Cerebellar nuclear complex (tissue), 1 donor: Measurements from ENCODE around the gene STAB2.
"Not testable (repeated sequence)": the region's sequence is repeated elsewhere in the genome, so short reads cannot be mapped to it uniquely, and the experiment has no call there.

Experiments
- DNase-seq, 2 experiments: peaks; one replicate each; lab custom pipeline; 2025; lab: John Stamatoyannopoulos, UW

The STAB2 gene

DNA sequence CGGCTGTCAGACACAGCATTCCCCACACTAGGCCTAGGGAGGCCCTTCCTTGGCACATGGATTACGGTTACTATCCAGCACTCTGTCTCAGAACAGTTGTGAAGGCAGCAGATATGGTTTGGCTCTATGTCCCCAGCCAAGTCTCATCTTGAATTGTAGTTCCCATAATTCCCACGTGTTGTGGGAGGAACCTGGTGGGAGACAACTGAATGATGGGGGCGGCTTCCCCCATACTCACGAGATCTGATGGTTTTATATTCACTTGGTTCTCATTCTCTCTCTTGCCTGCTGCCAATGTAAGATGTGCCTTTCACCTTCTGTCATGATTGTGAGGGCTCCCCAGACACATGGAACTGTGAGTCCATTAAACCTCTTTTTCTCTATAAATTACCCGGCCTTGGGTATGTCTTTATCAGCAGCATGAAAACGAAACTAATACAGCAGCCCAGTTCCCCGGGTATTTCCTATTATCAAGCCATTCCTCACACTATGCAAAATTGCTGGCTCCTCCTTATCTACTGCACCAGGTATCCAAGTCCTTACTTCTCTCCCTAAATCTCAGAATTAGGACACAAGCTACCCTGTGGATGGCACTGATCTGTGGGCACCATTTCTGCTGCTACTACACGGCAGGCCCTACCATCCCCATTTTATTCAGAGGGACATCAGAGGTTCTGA is 220.6 kb downstream of the STAB2 start:
- DNase-seq = no peak

DNA sequence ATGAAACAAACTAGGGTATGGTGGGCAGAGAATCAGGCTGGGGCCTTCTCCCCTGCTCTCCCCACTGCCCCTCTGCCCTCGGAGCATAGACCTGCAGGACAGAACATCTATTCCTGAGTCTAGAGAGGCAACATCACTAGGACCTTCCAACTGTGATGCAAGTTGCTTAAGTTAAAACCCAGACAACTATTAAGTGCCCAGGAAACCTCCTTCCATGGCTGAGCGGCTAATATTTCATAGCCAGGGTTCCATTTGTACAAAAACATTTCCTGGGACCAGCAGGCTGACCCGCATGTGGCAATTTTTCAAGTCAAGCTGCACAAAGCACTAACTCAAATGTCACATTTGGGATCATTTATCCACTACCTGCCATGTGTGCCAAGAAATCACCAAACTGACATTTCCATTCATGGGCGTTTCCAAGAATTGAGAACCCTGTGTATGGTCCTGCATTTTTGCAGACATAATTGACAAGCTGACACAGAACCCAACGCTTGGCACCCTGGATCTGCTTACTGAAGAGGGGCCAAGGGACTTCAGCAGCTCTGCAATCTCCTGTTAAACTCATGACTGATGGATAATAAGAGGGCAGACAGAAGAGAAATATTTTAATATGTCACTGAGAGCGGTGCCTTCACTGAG is 221.3 kb downstream of the STAB2 start:
- DNase-seq = no peak

DNA sequence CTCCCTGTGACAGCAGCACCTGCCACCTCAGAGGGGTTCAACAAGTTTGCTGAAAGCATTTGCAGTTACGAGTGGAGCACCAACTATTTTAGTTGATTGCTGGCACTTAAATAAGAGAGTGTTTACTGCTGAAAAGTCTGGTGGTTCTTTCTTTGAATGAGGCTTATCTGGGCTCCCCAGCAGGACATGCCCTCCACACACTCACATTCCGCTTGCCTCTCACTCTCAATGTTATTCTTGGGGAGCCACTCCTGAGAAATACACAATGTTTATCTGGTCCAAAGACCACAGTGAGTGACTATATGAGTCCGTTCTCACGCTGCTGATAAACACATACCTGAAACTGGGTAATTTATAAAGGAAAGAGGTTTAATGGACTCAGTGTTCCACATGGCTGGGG is 222.1 kb downstream of the STAB2 start:
- DNase-seq = no peak

DNA sequence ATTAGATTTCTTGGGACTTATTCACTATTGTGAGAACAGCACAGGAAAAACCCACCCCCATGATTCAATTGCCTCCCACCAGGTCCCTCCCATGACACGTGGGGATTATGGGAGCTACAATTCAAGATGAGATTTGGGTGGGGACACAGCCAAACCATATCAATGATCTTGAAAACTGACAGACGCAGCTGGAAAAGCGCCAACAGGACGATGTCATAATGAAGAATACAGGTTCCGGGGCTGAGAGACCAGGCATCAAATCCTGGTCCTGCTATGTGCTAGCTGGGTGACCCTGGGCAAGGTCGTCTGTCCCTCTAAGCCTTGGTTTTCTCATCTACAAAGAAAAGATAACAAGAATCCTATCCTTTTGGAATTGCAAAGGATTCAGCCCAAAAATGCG is 222.6 kb downstream of the STAB2 start:
- not testable (repeated sequence) for DNase-seq

DNA sequence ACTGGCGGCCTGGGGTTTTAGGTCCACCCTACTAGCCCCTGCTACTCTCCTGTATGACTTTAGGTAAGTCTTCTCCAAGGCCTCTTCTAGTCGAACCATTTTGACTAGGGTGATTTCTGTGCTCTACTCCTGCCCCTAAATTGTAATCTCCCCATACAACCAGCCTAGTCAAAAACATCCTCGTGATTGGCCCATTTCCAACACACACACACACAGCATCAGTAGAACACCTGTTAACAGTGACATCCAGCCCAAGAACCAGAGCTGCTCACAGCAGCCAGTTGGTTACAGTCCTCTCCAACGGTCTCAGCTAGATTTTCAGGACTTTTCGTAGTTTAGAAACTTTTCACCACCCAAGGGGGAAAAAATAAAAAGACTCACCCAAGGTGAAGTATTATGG is 223.0 kb downstream of the STAB2 start:
- DNase-seq = no peak

DNA sequence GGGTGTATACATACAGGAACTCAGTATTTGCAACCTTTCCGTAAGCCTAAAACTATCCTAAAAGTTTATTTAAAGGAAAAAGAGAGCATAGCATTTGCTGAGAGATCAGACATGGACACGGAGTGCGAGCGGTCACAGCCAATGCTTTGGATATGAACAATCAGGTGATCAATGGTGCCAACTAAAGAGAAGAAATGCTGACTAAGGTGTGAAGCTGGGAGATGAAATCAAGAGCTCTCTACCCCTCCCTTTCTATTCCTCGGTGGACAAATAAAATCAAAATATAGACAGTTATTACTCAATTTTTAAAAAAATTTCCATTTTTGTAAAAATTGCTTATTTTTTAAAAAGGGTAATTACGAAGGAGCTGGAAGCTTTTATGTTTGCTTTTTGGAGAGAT is 224.7 kb downstream of the STAB2 start:
- no peak for DNase-seq

DNA sequence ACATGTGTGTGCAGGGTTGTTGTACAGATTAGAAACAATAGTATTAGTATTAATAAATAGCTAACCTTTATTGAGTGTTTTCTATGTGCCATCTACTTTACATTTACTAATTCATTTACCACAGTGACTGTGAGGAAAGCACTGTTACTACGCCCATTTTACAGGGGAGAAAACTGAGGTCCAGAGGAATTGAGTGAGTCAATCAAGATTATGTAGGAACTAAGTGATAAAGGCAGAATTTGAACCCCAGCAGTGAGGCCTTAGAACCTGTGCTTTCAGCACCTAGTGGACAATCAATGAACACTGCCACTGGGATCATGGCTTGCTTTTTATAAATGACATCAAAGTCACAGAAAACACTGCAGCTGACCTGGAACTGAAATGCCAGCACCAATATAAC is 225.7 kb downstream of the STAB2 start:
- DNase-seq = no peak

DNA sequence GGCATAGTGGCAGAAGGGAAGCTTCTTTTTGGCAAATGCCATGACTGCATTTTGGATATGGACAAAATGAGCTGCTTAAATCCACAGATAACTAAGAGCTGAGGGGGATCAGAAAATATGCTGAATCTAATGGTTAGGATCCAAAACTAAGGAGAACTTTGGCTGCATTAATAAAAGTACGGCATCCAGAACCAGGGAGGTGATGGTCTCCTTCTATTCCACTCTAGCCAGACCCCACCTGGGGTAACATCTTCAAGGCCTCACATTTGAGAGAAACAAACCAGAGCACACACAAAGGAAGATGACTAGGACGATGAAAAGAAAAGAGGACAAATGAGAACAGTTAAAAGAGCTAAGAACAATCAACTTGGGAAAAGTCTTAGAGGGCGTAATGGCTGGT is 226.4 kb downstream of the STAB2 start:
- DNase-seq = no peak

DNA sequence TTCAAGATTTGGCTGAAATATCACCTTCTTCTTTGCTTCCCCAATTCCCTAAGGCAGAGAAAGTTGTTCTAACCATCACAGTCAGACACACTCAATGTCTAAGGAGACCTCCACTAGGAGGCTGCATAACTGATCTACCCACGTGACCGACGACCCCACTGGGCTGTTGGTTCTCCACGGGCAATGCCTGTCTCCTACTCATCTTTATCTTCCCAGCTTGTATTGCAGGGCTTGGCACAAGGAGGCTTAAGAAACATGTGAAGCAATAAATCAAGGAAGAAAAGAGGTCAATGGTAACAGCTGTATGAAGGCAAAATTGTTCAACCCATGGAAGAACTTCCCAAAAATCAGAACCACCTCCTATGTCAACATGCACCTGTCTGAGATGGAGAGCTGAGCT is 226.9 kb downstream of the STAB2 start:
- no peak for DNase-seq

DNA sequence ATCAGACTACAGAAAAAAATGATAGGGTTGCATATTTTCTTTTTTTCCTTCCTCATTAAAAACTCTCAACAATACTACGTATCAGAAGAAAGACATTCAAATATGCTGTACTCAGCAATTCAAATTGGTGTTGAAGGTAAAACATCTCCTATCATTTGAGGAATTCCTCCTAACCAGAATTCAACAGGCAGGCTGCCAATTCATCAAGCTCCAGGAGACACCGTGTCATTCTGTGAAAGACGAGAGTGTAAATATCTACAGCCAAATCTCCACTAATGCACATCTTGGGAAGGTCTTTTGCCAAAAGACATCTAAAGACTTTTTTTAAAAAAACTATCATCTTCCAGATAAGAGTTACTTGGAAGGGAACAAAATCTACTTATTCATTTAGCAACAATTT is 227.4 kb downstream of the STAB2 start:
- DNase-seq = no peak
